MCF 10A (cell line): ENCODE data around the gene MTHFR. TPM values are rescaled to one million over a fixed set of nuclear protein-coding genes. Genes with fewer than 3 reads are reported as not detected.

ENCODE experiments used
- BruUV-seq: library from RNA; stranded (reverse); fragments of 400-500 nt; replicated peaks from 2 replicates; lab custom pipeline; 2021; lab: Mats Ljungman, UMichigan
- CTCF ChIA-PET: fragments of 300-600 bp; sonication (Branson Sonifier 250); formaldehyde crosslinking; extraction: SDS; loops from one replicate; lab custom pipeline; 2021; ENCODE audit warnings: antibody characterized with exemption, inconsistent platforms; lab: Yijun Ruan, JAX
- POLR2A ChIA-PET: fragments of 300-600, 350-650 bp; sonication (Branson Sonifier 250); formaldehyde crosslinking; extraction: SDS; loops from one replicate; lab custom pipeline; 2020; ENCODE audit warnings: antibody characterized with exemption, inconsistent platforms; lab: Yijun Ruan, JAX
- DNase-seq: peaks from one replicate; pipeline ENCODE4 v3.0.0-alpha.2; 2018; ENCODE audit not compliant: unreplicated experiment
- H3K27ac Mint-ChIP-seq: one replicate; pipeline ENCODE4 v1.8.0; 2022; ENCODE audit warnings: mild to moderate bottlenecking, low read depth, mixed read lengths; ENCODE audit not compliant: unreplicated experiment
- H3K27me3 Mint-ChIP-seq: one replicate; pipeline ENCODE4 v1.8.0; 2022; ENCODE audit warnings: mixed read lengths; ENCODE audit not compliant: insufficient read depth, unreplicated experiment
- H3K36me3 Mint-ChIP-seq: one replicate; pipeline ENCODE4 v1.8.0; 2022; ENCODE audit warnings: mild to moderate bottlenecking, moderate library complexity, mixed read lengths; ENCODE audit not compliant: insufficient read depth, unreplicated experiment
- H3K4me1 Mint-ChIP-seq: one replicate; pipeline ENCODE4 v1.8.0; 2022; ENCODE audit warnings: mixed read lengths; ENCODE audit not compliant: insufficient read depth, unreplicated experiment
- H3K4me3 Mint-ChIP-seq: one replicate; pipeline ENCODE4 v1.8.0; 2022; ENCODE audit warnings: mild to moderate bottlenecking, moderate library complexity, mixed read lengths; ENCODE audit not compliant: unreplicated experiment
- H3K9me3 Mint-ChIP-seq: one replicate; pipeline ENCODE4 v1.8.0; 2022; ENCODE audit warnings: mixed read lengths; ENCODE audit not compliant: unreplicated experiment
- CTCF ChIP-seq: fragments of 200-600 bp; IDR thresholded peaks from one replicate; pipeline ENCODE4 v1.8.0; 2022; ENCODE audit warnings: antibody characterized with exemption, mild to moderate bottlenecking; ENCODE audit not compliant: unreplicated experiment
- intact Hi-C: fragments of 100-400 bp; cut with micrococcal nuclease; formaldehyde crosslinking; loops from 2 replicates; pipeline ENCODE4 v1.14.1; 2022
- total RNA-seq: library from RNA; stranded (reverse); gene quantifications from 2 replicates; pipeline ENCODE4 v1.2.3, GENCODE V29; 2022

Gene MTHFR
- total RNA-seq, 1 experiment from 2014 or later, result 14.0 TPM

- DNase-seq, result no peak
- TF ChIP-seq CTCF, result no peak
- no peaks in the 10 kb centered on the region for H3K27me3 Mint-ChIP-seq
- intact Hi-C loops, result no loop called here
- no TSS peak for BruUV-seq
- no peaks in the 10 kb centered on the region for H3K9me3 Mint-ChIP-seq
- ChIA-PET CTCF (interaction anchor here (0.6 to 1.4 kb wide), 5 partner anchors 10 to 751 kb away, joined by 3 to 6 read pairs (median 3); no protein-coding TSS in a partner anchor), POLR2A (interaction anchor here (0.7 to 8.7 kb wide), 9 partner anchors 12 to 812 kb away, joined by 3 to 87 read pairs (median 4); partner anchors contain the start of genes CLCN6, MTHFR and MTOR)
- no peak overlapping the region for H3K27ac Mint-ChIP-seq
- H3K4me1 Mint-ChIP-seq, result peaks cover 20% of the 10 kb centered on the region
- no peak overlapping the region for H3K4me3 Mint-ChIP-seq
- H3K36me3 Mint-ChIP-seq, result peaks cover 6% of the 10 kb centered on the region
Measured at GRCh38 chr1:11787804-11788436, 17.8 kb downstream of the MTHFR start.

GRCh38 chr1:11787251-11787803 is 18.4 kb downstream of the MTHFR start:
- ChIA-PET POLR2A (interaction anchor here (0.7 to 8.7 kb wide), 12 partner anchors 9 to 812 kb away, joined by 3 to 87 read pairs (median 4); partner anchors contain the start of genes CLCN6, MTHFR and MTOR), CTCF (interaction anchor here (0.6 to 1.4 kb wide), 6 partner anchors 11 to 750 kb away, joined by 3 to 6 read pairs (median 3); no protein-coding TSS in a partner anchor)

GRCh38 chr1:11786168-11786567 is 19.6 kb downstream of the MTHFR start:
- Mint-ChIP-seq H3K27ac (no peak overlapping the region), H3K27me3 (no peaks in the 10 kb centered on the region), H3K9me3 (no peaks in the 10 kb centered on the region), H3K4me1 (peaks cover 10% of the 10 kb centered on the region), H3K4me3 (no peak overlapping the region), H3K36me3 (no peaks in the 10 kb centered on the region)
- BruUV-seq, result no TSS peak
- CTCF ChIA-PET, result interaction anchor here (0.6 to 2.1 kb wide), 9 partner anchors 11 to 919 kb away, joined by 3 to 9 read pairs (median 3); partner anchors contain the start of gene CLCN6
- POLR2A ChIA-PET, result interaction anchor here (1.0 to 8.7 kb wide), 4 partner anchors 17 to 33 kb away, joined by 3 to 87 read pairs (median 32); partner anchors contain the start of genes CLCN6 and MTHFR
- intact Hi-C loops, result no loop called here
- no peak for DNase-seq
- no peak for TF ChIP-seq CTCF

More at GRCh38 chr1:11787251-11787803, 18.4 kb downstream of the MTHFR start:
- Mint-ChIP-seq H3K4me1 (peaks cover 20% of the 10 kb centered on the region), H3K27me3 (no peaks in the 10 kb centered on the region), H3K36me3 (peaks cover 6% of the 10 kb centered on the region), H3K27ac (no peak overlapping the region), H3K9me3 (no peaks in the 10 kb centered on the region), H3K4me3 (no peak overlapping the region)
- no TSS peak for BruUV-seq
- peak; percentile 55 for DNase-seq
- TF ChIP-seq CTCF, result no peak
- intact Hi-C loops, result no loop called here
